ENCODE measurements around the gene PDLIM7.

GRCh38 chr5:177526191-177526590 is 28.8 kb upstream of the PDLIM7 start:
- TF ChIP-seq CTCF (conservative IDR thresholded peaks at IDR 0.05; ENCODE audit: low read depth, low read length) (no peak), EZH2 (IDR thresholded peaks at IDR 0.05; ENCODE audit: borderline replicate concordance, low read depth, low read length, poor library complexity, severe bottlenecking) (no peak)
